Mesenchymal stem cell (in vitro differentiated cells and primary cell): Measurements from ENCODE around the gene MYO9B.

Experiments
- DNase-seq: peaks from one replicate; pipeline ENCODE4 v3.0.0-alpha.2; 2013
- H2AFZ ChIP-seq: one replicate; pipeline ENCODE4 v1.6.1; 2013; ENCODE audit warnings: low read depth, mild to moderate bottlenecking, control low read depth, inconsistent platforms, low read length, moderate library complexity
- H2AK5ac ChIP-seq: 2 replicates; pipeline ENCODE4 v1.6.1; 2013; ENCODE audit warnings: low read length, moderate library complexity, mild to moderate bottlenecking, inconsistent platforms; ENCODE audit not compliant: severe bottlenecking
- H2BK120ac ChIP-seq: one replicate; pipeline ENCODE4 v1.6.1; 2013; ENCODE audit warnings: low read depth, mild to moderate bottlenecking, inconsistent platforms, low read length, moderate library complexity
- H2BK12ac ChIP-seq, 2 experiments: one replicate each; pipeline ENCODE4 v1.6.1; 2013; ENCODE audit warnings: inconsistent platforms in 2 of 2, low read length in 2 of 2, mild to moderate bottlenecking in 2 of 2, moderate library complexity in 2 of 2, control low read depth in 1 of 2
- H2BK15ac ChIP-seq: one replicate; pipeline ENCODE4 v1.6.1; 2013; ENCODE audit warnings: mild to moderate bottlenecking, low read depth, inconsistent platforms; ENCODE audit not compliant: poor library complexity, severe bottlenecking
- H2BK5ac ChIP-seq: 2 replicates; pipeline ENCODE4 v1.6.1; 2013; ENCODE audit warnings: low read depth, mild to moderate bottlenecking, low read length, control low read depth, inconsistent platforms; ENCODE audit not compliant: poor library complexity, severe bottlenecking
- H3K14ac ChIP-seq, 2 experiments: one replicate each; pipeline ENCODE4 v1.6.1; 2013; ENCODE audit warnings: inconsistent platforms in 2 of 2, low read length in 2 of 2, control low read depth in 1 of 2, mild to moderate bottlenecking in 1 of 2, moderate library complexity in 1 of 2
- H3K18ac ChIP-seq, 2 experiments: one replicate each; pipeline ENCODE4 v1.6.1; 2013; ENCODE audit warnings: inconsistent platforms in 2 of 2, low read length in 2 of 2, control low read depth in 1 of 2, low read depth in 1 of 2, mild to moderate bottlenecking in 1 of 2
- H3K23ac ChIP-seq, 2 experiments: one replicate each; pipeline ENCODE4 v1.6.1; 2013; ENCODE audit warnings: inconsistent platforms in 2 of 2, low read length in 2 of 2, mild to moderate bottlenecking in 2 of 2, moderate library complexity in 2 of 2, control low read depth in 1 of 2
- H3K27ac ChIP-seq: 2 replicates; pipeline ENCODE4 v1.5.1; 2013; ENCODE audit warnings: mild to moderate bottlenecking, moderate library complexity, low read length, control low read depth, inconsistent platforms; ENCODE audit not compliant: poor library complexity, severe bottlenecking
- H3K27me3 ChIP-seq, 2 experiments: 2 replicates each; pipeline versions ENCODE4 v1.6.1 to v1.7.0; 2013; ENCODE audit warnings: low read length in 2 of 2, mild to moderate bottlenecking in 2 of 2, moderate library complexity in 2 of 2, control low read depth in 1 of 2, inconsistent platforms in 1 of 2; ENCODE audit not compliant: control insufficient read depth in 1 of 2, insufficient read depth in 1 of 2
- H3K36me3 ChIP-seq, 2 experiments: 2 replicates each; pipeline versions ENCODE4 v1.6.1 to v1.7.0; 2013; ENCODE audit warnings: low read length in 2 of 2, control low read depth in 1 of 2, inconsistent platforms in 1 of 2, low read depth in 1 of 2, mild to moderate bottlenecking in 1 of 2; ENCODE audit not compliant: insufficient read depth in 2 of 2, control insufficient read depth in 1 of 2
- H3K4ac ChIP-seq, 2 experiments: one replicate each; pipeline ENCODE4 v1.6.1; 2013; ENCODE audit warnings: inconsistent platforms in 2 of 2, low read length in 2 of 2, mild to moderate bottlenecking in 2 of 2, moderate library complexity in 2 of 2, control low read depth in 1 of 2, low read depth in 1 of 2
- H3K4me1 ChIP-seq: 2 replicates; pipeline ENCODE4 v1.6.1; 2013; ENCODE audit warnings: low read depth, low read length, control low read depth; ENCODE audit not compliant: control insufficient read depth, insufficient read depth
- H3K4me2 ChIP-seq: 2 replicates; pipeline ENCODE4 v1.6.1; 2013; ENCODE audit warnings: low read length, mild to moderate bottlenecking, inconsistent platforms; ENCODE audit not compliant: poor library complexity, severe bottlenecking
- H3K4me3 ChIP-seq, 2 experiments: 2 replicates each; pipeline versions ENCODE4 v1.5.1 to v1.7.0; 2013; ENCODE audit warnings: low read length in 2 of 2, mild to moderate bottlenecking in 2 of 2, control low read depth in 1 of 2, low read depth in 1 of 2; ENCODE audit not compliant: insufficient read depth in 1 of 2
- H3K79me1 ChIP-seq: replicated peaks from 2 replicates; pipeline ENCODE4 v1.6.1; 2013; ENCODE audit warnings: mild to moderate bottlenecking, control low read depth, low read length, inconsistent platforms; ENCODE audit not compliant: poor library complexity, severe bottlenecking
- H3K9ac ChIP-seq: 2 replicates; pipeline ENCODE4 v1.7.0; 2013; ENCODE audit warnings: mild to moderate bottlenecking, low read length, moderate library complexity
- H3K9me3 ChIP-seq: 2 replicates; pipeline ENCODE4 v1.7.0; 2013; ENCODE audit warnings: mild to moderate bottlenecking, low read length; ENCODE audit not compliant: control insufficient read depth
- H4K8ac ChIP-seq: one replicate; pipeline ENCODE4 v1.6.1; 2013; ENCODE audit warnings: inconsistent platforms, mild to moderate bottlenecking, low read length, moderate library complexity
- H4K91ac ChIP-seq: one replicate; pipeline ENCODE4 v1.6.1; 2013; ENCODE audit warnings: mild to moderate bottlenecking, low read length, inconsistent platforms
- WGBS: methylation state at CpG from one replicate; pipeline ENCODE4 v1.1.7; 2013; ENCODE audit warnings: mixed read lengths; 5-methylcytosine and 5-hydroxymethylcytosine counted together

MYO9B gene

GRCh38 chr19:17080440-17080801 lies 4.8 kb downstream of the MYO9B start:
- Histone ChIP-seq H3K4me1 (peaks cover 30% of the 10 kb centered on the region), H2AFZ (no peak overlapping the region), H4K91ac (no peak overlapping the region), H2AK5ac (no peak overlapping the region), H2BK15ac (no peak overlapping the region), H3K18ac (peak overlapping the region; percentile 11 to 31), H3K27ac (peak overlapping the region; percentile 89), H4K8ac (no peak overlapping the region), H2BK5ac (no peak overlapping the region), H3K9me3 (no peaks in the 10 kb centered on the region), H3K27me3 (no peaks in the 10 kb centered on the region), H3K4me3 (peak overlapping the region in 1 of 2 experiments; percentile 57), H3K23ac (no peak overlapping the region), H3K4me2 (peak overlapping the region; percentile 39), H3K36me3 (peaks cover 7 to 10% of the 10 kb centered on the region in 2 experiments), H2BK120ac (no peak overlapping the region), H3K4ac (no peak overlapping the region), H3K9ac (peak overlapping the region; percentile 81), H3K79me1 (peaks cover 4% of the 10 kb centered on the region), H2BK12ac (peak overlapping the region in 1 of 2 experiments; percentile 33), H3K14ac (no peak overlapping the region)
- no peak for DNase-seq
- WGBS: 77% methylated on average over 4 of the region's 4 CpGs

GRCh38 chr19:17081672-17082630 lies 6.4 kb downstream of the MYO9B start:
- Histone ChIP-seq H3K23ac (no peak overlapping the region), H3K18ac (peak overlapping the region in 1 of 2 experiments; percentile 25), H3K4me1 (peaks cover 29% of the 10 kb centered on the region), H2BK15ac (peak overlapping the region; percentile 8), H3K9me3 (no peaks in the 10 kb centered on the region), H2BK12ac (peak overlapping the region in 1 of 2 experiments; percentile 63), H3K79me1 (peaks cover 5% of the 10 kb centered on the region), H3K4ac (no peak overlapping the region), H2AFZ (no peak overlapping the region), H4K91ac (peak overlapping the region; percentile 53), H3K27me3 (no peaks in the 10 kb centered on the region), H3K9ac (peak overlapping the region; percentile 70), H3K4me3 (peak overlapping the region in 1 of 2 experiments; percentile 19), H3K14ac (no peak overlapping the region), H3K4me2 (no peak overlapping the region), H2AK5ac (no peak overlapping the region), H2BK5ac (no peak overlapping the region), H4K8ac (peak overlapping the region; percentile 13), H3K27ac (no peak overlapping the region), H3K36me3 (peaks cover 19 to 21% of the 10 kb centered on the region in 2 experiments), H2BK120ac (no peak overlapping the region)
- no peak for DNase-seq
- WGBS: 92% methylated on average over 19 of the region's 20 CpGs

DNA sequence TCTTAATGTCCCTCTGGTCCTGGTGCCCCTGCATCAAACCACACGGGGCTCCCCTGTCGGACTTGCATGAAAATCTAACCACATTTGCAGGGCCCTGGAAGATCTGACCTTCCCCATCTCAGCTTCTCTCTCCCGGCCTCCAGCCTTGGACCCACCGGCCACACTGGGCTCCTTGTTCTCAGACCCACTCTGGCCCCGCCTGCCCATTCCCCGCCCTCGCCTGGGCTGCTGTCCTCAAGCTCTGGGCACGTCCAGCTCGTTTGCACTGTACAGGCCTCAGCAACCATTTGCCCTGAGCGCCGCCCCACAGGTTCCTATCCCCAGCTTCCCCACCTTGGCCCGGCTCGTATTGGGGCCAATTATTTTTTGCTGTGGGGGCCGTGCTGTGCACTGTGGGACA lies 10.5 kb downstream of the MYO9B start:
- DNase-seq: no peak
- peaks cover 24 to 35% of the 10 kb centered on the region in 2 experiments for H3K36me3 ChIP-seq
- no peak overlapping the region for H3K4me2 ChIP-seq
- no peak overlapping the region for H2BK120ac ChIP-seq
- no peak overlapping the region for H3K14ac ChIP-seq
- H3K18ac ChIP-seq: no peak overlapping the region
- H3K27ac ChIP-seq: no peak overlapping the region
- no peak overlapping the region for H3K4me3 ChIP-seq
- H3K27me3 ChIP-seq: no peaks in the 10 kb centered on the region
- no peak overlapping the region for H2BK15ac ChIP-seq
- no peak overlapping the region for H2AFZ ChIP-seq
- H2AK5ac ChIP-seq: no peak overlapping the region
- H4K8ac ChIP-seq: no peak overlapping the region
- no peak overlapping the region for H3K4ac ChIP-seq
- peaks cover 20% of the 10 kb centered on the region for H3K4me1 ChIP-seq
- no peaks in the 10 kb centered on the region for H3K9me3 ChIP-seq
- H3K9ac ChIP-seq: no peak overlapping the region
- H2BK12ac ChIP-seq: peak overlapping the region in 1 of 2 experiments; percentile 2
- peaks cover 17% of the 10 kb centered on the region for H3K79me1 ChIP-seq
- no peak overlapping the region for H4K91ac ChIP-seq
- 98% methylated on average over 13 of the region's 14 CpGs for WGBS
- H3K23ac ChIP-seq: no peak overlapping the region
- H2BK5ac ChIP-seq: no peak overlapping the region

DNA sequence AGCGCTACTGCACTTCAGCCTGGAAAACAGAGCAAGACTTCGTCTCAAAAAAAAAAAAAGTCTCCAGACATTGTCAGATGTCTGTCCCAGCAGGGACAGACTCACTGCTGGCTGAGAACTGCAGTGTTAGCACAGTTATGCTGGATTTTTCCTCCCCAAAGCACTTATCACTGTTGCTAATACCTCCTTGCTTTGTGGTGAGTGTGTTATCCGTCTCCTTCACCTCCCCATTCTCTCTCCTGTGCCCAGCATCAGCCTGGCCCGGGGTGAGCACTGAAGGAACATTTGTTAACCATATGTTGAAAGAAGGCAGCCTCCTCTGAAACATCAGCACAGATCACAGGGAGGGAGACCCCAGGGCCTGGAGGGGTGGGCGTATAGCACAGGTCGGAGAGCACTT lies 11.3 kb downstream of the MYO9B start:
- H3K4ac ChIP-seq: peak overlapping the region in 1 of 2 experiments; percentile 36
- no peaks in the 10 kb centered on the region for H3K27me3 ChIP-seq
- no peak for DNase-seq
- no peak overlapping the region for H3K14ac ChIP-seq
- no peak overlapping the region for H2AFZ ChIP-seq
- H3K4me1 ChIP-seq: peaks cover 23% of the 10 kb centered on the region
- H3K27ac ChIP-seq: no peak overlapping the region
- H3K4me2 ChIP-seq: no peak overlapping the region
- H3K79me1 ChIP-seq: peaks cover 19% of the 10 kb centered on the region
- no peak overlapping the region for H3K18ac ChIP-seq
- H3K4me3 ChIP-seq: no peak overlapping the region
- H3K23ac ChIP-seq: no peak overlapping the region
- no peak overlapping the region for H2BK12ac ChIP-seq
- no peak overlapping the region for H4K8ac ChIP-seq
- H2BK15ac ChIP-seq: no peak overlapping the region
- no peaks in the 10 kb centered on the region for H3K9me3 ChIP-seq
- peak overlapping the region; percentile 20 for H3K9ac ChIP-seq
- H2BK5ac ChIP-seq: no peak overlapping the region
- H3K36me3 ChIP-seq: peaks cover 24 to 39% of the 10 kb centered on the region in 2 experiments
- H4K91ac ChIP-seq: no peak overlapping the region
- peak overlapping the region; percentile 57 for H2BK120ac ChIP-seq
- H2AK5ac ChIP-seq: no peak overlapping the region
- 88% methylated on average over 6 of the region's 6 CpGs for WGBS
